ENCODE data around the gene RAD51AP1.

Gene RAD51AP1

DNA sequence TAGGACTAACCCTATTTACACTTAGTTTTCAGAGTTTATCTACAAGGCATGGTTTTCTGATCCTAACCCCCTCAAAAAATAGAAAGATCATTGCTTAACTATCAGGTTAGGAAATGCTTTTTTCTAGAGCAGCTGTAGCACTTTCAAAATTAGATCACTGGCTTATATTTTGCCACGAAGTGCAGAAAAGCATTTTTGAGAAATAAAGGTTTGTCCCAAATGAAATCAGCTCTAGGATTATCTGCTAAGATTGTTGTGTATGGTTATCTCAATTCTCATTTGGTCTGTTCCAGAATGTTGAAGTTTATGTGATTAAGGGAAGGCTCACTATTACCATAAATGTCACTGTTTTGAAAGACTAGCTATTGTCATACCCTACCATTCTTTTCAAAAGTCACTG is 13.5 kb downstream of the RAD51AP1 start:
- DNase-seq: no peak

GRCh38 chr12:4553943-4554342 is 15.3 kb downstream of the RAD51AP1 start:
- no peak for DNase-seq

- DNase-seq: no peak
Measured at GRCh38 chr12:4555804-4556203, 17.1 kb downstream of the RAD51AP1 start.

- DNase-seq: no peak
Measured at GRCh38 chr12:4556735-4557530, 18.2 kb downstream of the RAD51AP1 start.

DNA sequence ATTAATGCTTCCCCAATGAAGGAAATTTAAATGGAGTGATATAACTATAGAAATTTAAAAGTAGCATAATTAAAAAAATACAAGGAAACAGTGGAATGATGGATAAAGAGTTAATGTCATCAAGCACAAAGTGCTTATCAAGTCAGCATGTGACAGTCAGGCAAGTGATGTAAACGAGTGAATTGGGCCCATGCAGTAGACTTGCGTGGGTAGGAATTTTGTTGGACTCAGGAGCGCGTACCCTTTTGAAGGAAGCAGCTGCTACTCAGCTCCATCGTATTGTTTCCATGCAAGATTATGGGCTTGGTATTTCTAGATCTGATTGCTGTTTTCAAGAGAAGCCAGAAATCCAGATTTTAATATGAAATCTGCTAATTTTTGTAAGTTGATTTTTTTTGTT is 18.9 kb downstream of the RAD51AP1 start:
- no peak for DNase-seq

DNA sequence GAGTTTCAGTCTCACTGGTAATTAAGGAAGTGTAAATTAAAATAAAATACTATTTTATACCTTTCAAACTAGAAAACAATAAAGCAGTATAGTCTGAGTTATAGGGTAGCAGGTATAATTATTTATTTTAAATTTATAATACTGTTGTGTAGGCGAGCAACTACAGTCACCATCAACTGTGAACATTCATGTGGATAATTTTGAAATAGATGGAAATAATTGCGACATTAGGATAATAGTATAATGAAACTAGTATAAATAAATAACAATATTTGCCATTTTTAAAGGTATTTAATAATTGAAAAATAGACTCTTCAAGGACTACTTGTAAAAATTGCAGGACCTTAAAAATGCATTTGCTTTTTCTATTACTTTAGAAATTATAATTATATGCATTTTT is 19.5 kb downstream of the RAD51AP1 start:
- DNase-seq: no peak

- DNase-seq: no peak
Measured at GRCh38 chr12:4562034-4562657, 23.5 kb downstream of the RAD51AP1 start, which contains the start of gene DYRK4. Gene DYRK4, plus strand, starts transcription at chr12:4562208. Its CDS starts 38 bp downstream, at chr12:4562246.

GRCh38 chr12:4563336-4563735 is 24.6 kb downstream of the RAD51AP1 start:
- no peak for DNase-seq

GRCh38 chr12:4564818-4565217 is 26.1 kb downstream of the RAD51AP1 start:
- no peak for DNase-seq

- DNase-seq: no peak
Measured at GRCh38 chr12:4566474-4566873, 27.8 kb downstream of the RAD51AP1 start.

GRCh38 chr12:4567073-4567881 is 28.6 kb downstream of the RAD51AP1 start:
- no peak for DNase-seq

GRCh38 chr12:4569261-4569660 is 30.6 kb downstream of the RAD51AP1 start:
- DNase-seq: no peak

- no peak for DNase-seq
Measured at GRCh38 chr12:4572680-4573079, 34.0 kb downstream of the RAD51AP1 start.

- DNase-seq: no peak
Measured at GRCh38 chr12:4579305-4580102, 40.8 kb downstream of the RAD51AP1 start.

DNA sequence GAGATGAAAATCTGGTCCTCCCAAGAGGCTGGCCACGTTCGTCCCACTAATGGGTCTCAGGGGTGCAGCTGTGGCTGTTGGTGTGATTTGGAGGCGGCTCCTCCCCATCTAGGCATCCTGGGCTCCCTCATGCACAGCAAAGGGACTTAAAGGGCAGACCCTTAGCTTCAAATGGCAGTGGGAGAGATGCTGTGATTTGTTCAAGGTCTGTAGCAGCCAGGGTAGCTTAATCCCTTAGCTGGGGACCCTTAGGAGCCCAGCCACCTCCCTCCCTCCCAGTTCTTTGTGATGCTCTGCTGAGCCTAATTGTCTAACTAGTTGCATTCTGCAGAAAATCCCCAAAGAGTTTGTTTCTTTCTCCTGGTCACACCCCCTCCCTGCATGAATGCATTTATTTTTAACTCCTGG is 41.6 kb downstream of the RAD51AP1 start:
- DNase-seq: no peak

DNA sequence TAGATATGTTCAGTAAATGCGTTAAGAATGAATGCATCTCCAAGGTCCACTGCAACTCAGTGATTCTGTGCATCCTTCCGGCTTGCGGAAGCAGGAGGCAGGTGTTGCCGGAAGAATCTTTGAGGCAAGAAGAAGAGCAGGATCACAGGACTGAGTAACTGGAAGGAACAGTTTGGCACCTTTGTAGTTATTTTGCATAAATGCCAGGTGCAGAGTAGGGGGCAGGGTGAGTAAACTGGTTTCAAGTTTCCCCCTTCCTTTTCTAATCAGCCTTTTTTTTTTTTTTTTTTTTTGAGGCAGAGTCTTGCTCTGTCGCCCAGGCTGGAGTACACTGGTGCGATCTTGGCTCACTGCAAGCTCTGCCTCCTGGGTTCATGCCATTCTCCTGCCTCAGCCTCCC is 45.6 kb downstream of the RAD51AP1 start:
- DNase-seq: no peak

DNA sequence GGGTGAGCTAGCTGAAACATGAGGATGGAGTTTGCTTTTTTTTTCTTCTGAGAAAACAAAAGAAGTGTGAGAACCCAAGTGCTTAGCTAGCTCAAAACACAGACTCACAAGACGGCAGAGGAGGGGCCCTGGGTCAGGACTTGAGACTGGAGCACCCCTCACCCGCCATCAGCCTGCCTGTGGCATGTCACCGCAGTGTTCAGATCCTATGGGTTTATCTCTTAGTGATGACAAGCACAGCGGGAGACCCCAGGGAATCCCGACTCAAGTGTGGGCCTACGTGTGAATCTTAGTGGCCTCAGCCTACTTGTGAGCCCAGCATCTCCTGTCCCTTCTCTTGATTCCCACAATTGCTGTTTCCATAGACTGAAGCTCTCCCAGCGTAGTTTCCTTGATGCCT is 46.2 kb downstream of the RAD51AP1 start:
- no peak for DNase-seq

DNA sequence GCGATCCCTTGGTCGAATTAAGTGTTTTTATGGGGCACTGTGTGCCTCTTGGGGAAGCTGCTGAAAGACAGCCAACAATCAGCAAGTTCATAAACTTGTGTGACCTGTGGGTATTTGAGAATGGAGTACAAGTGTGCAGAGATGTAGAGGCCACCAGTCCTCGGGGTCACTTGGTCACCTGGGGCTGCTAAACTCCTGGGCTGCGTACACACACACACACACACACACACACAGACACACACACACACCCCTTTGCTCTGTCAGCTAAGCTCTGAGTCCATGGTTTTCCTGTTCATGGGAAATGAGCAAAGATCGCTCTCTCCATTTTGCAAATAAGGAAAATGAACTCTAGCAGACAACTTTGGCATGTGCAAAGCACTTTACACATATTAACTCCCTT is 47.8 kb downstream of the RAD51AP1 start:
- no peak for DNase-seq

GRCh38 chr12:4587108-4587507 is 48.4 kb downstream of the RAD51AP1 start:
- DNase-seq: no peak

DNA sequence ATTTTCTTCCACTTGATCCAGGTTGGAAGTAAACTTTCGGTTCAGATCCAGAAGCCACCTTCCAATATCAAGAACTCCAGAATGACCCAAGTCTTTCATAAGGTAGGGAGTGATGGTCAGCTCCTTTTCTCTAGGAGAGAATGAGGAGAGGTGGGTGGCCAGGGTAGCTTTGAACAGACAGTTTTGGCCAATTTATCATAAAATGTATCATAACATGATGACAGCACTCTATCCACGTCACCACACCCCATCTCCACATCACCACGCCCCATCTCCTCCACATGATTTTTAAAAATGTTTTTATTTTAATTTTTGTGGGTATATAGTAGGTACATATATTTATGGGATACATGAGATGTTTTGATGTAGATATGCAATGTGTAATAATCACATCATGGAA is 50.2 kb downstream of the RAD51AP1 start:
- DNase-seq: no peak

GRCh38 chr12:4589941-4590340 is 51.3 kb downstream of the RAD51AP1 start:
- no peak for DNase-seq

GRCh38 chr12:4591180-4591687 is 52.5 kb downstream of the RAD51AP1 start:
- no peak for DNase-seq

DNA sequence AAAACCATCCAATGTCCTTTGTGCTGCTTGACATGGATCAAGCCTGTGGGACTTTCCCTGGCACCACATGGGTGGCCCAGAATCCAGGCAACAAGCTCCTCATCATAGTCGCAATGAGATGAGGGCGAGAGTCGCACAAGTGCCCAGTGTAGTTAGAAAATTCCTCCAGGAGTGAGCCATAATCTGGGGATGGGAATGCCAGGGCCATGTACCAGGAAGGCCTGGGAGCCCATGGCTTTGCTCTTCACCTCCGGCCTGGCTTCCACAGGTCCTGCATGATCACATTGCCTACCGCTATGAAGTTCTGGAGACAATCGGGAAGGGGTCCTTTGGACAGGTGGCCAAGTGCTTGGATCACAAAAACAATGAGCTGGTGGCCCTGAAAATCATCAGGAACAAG is 57.2 kb downstream of the RAD51AP1 start:
- no peak for DNase-seq

All from activated CD8-positive, alpha-beta memory T cell treated with anti-CD3 and anti-CD28 coated beads for 24 hours (primary cell).